Measurements from ENCODE around the gene MAPRE3. TPM values are rescaled to one million over a fixed set of nuclear protein-coding genes. Genes with fewer than 3 reads are reported as not detected.

Gene MAPRE3
- total and polyA plus RNA-seq, 9 of the 15 experiments (the other 6 are each of a cell fraction or from before 2014, with no cell fraction given): 0.70 to 43.2 (median 12.6) TPM

DNA sequence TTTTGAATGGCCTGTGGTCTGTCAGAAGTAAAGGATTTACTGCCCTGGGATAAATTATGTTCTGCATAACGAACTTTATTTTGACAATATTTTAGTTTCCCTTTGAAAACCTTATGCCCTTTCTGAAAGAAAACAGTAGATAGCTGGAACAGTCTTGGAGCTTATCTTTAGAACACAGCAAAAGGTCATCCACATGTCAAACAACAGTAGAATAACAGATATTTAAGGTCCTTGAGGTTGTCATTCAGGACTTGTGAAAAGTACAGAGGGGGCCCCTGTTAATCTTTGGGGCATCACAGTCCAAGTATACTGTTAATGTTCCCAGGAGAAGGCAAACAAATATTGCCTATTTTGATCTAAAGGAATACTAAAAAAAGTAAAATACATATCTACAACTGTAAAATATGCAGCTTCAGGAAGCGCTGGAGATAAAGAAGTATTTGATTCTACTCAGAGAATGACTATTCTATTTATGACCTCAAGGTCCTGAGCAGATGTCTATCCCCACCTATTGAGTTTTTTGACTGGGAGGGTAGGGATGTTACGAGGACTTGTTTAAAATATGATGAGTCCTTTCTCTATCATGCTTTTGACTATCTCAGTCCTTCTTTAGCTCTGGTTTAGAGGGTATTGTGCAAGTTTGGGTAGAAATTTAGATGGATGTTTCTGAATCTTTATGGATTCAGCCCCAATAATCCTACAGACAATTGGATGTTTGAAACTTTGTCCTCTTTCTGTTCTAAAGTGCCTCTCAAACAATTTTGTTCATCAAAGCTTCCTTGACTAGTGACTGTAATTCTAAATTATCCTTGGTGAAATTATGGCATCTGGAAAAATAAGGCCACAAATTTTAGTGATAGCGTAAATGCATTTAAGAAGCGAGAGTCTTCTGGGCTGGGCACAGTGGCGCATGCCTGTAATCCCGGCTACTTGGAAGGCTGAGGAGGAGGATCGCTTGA lies 37.3 kb downstream of the MAPRE3 start (continued):
- TF ChIP-seq ZNF644 (tag; IDR thresholded peaks at IDR 0.05; ENCODE audit: low read depth): peak; percentile 53
- peak; percentile 21 to 52; a peak in 2 of 4 replicates for TF ChIP-seq TRIM24 (IDR thresholded peaks at IDR 0.05)
- TF ChIP-seq ARID1B (IDR thresholded peaks at IDR 0.05): peak; percentile 93
- TF ChIP-seq HDAC3 (IDR thresholded peaks at IDR 0.05; ENCODE audit: borderline replicate concordance, partially characterized antibody): peak; percentile 68
- TF ChIP-seq NR2C2 (CRISPR knock-in tag; IDR thresholded peaks at IDR 0.05): no peak
- peak; percentile 89 for TF ChIP-seq NR2C2 (tag; IDR thresholded peaks at IDR 0.05)
- peak; percentile 37 for TF ChIP-seq CXXC5 (CRISPR knock-in tag; IDR thresholded peaks at IDR 0.05)
- peak; percentile 56; the same call in 1 of the 2 replicates for TF ChIP-seq MBD2 (IDR thresholded peaks at IDR 0.05; ENCODE audit: borderline replicate concordance, low read depth)
- no peak for TF ChIP-seq SMC3 (conservative IDR thresholded peaks at IDR 0.05; ENCODE audit: insufficient read depth, low read depth, low read length)
- TF ChIP-seq CBFA2T3 (IDR thresholded peaks at IDR 0.05): peak; percentile 92
- TF ChIP-seq NFIC (IDR thresholded peaks at IDR 0.05): peak; percentile 72
- TF ChIP-seq ETV6 (IDR thresholded peaks at IDR 0.05; ENCODE audit: borderline replicate concordance in 1 of 2, low read depth in 2 of 2, low read length in 1 of 2): peak in 1 of 2 experiments; percentile 59; a peak in 1 of 4 replicates
- TF ChIP-seq ETV6 (CRISPR knock-in tag; IDR thresholded peaks at IDR 0.05; ENCODE audit: borderline replicate concordance): no peak
- TF ChIP-seq ZZZ3 (IDR thresholded peaks at IDR 0.05): no peak
- peak; percentile 83 for TF ChIP-seq FOXM1 (IDR thresholded peaks at IDR 0.05; ENCODE audit: low read depth)
- no peak for TF ChIP-seq FOXM1 (CRISPR knock-in tag; IDR thresholded peaks at IDR 0.05; ENCODE audit: low read depth)
- TF ChIP-seq, protein P1, sequence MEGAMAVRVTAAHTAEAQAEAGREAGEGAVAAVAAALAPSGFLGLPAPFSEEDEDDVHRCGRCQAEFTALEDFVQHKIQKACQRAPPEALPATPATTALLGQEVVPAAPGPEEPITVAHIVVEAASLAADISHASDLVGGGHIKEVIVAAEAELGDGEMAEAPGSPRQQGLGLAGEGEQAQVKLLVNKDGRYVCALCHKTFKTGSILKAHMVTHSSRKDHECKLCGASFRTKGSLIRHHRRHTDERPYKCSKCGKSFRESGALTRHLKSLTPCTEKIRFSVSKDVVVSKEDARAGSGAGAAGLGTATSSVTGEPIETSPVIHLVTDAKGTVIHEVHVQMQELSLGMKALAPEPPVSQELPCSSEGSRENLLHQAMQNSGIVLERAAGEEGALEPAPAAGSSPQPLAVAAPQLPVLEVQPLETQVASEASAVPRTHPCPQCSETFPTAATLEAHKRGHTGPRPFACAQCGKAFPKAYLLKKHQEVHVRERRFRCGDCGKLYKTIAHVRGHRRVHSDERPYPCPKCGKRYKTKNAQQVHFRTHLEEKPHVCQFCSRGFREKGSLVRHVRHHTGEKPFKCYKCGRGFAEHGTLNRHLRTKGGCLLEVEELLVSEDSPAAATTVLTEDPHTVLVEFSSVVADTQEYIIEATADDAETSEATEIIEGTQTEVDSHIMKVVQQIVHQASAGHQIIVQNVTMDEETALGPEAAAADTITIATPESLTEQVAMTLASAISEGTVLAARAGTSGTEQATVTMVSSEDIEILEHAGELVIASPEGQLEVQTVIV (CRISPR knock-in tag; IDR thresholded peaks at IDR 0.05; ENCODE audit: borderline replicate concordance): no peak
- TF ChIP-seq, protein P2, sequence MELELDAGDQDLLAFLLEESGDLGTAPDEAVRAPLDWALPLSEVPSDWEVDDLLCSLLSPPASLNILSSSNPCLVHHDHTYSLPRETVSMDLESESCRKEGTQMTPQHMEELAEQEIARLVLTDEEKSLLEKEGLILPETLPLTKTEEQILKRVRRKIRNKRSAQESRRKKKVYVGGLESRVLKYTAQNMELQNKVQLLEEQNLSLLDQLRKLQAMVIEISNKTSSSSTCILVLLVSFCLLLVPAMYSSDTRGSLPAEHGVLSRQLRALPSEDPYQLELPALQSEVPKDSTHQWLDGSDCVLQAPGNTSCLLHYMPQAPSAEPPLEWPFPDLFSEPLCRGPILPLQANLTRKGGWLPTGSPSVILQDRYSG (tag; conservative IDR thresholded peaks at IDR 0.05; ENCODE audit: low read depth): peak; percentile 66; the same call in 1 of the 2 replicates
- TF ChIP-seq RAD21 (CRISPR knock-in tag; conservative IDR thresholded peaks at IDR 0.05 in 1 of 2, IDR thresholded peaks at IDR 0.05 in 1 of 2): 0 out of 4 replicates have a peak, but pooled peaks of 1 of the 2 experiments have one; percentile 11
- peak; percentile 68 for TF ChIP-seq ZNF766 (CRISPR knock-in tag; conservative IDR thresholded peaks at IDR 0.05)
- peak in 1 of 2 experiments; percentile 74; a peak in 2 of 4 replicates for TF ChIP-seq ARNT (IDR thresholded peaks at IDR 0.05)
- peak; percentile 1 for TF ChIP-seq SMARCB1 (IDR thresholded peaks at IDR 0.05; ENCODE audit: insufficient read length, low read depth)
- TF ChIP-seq, protein P3, sequence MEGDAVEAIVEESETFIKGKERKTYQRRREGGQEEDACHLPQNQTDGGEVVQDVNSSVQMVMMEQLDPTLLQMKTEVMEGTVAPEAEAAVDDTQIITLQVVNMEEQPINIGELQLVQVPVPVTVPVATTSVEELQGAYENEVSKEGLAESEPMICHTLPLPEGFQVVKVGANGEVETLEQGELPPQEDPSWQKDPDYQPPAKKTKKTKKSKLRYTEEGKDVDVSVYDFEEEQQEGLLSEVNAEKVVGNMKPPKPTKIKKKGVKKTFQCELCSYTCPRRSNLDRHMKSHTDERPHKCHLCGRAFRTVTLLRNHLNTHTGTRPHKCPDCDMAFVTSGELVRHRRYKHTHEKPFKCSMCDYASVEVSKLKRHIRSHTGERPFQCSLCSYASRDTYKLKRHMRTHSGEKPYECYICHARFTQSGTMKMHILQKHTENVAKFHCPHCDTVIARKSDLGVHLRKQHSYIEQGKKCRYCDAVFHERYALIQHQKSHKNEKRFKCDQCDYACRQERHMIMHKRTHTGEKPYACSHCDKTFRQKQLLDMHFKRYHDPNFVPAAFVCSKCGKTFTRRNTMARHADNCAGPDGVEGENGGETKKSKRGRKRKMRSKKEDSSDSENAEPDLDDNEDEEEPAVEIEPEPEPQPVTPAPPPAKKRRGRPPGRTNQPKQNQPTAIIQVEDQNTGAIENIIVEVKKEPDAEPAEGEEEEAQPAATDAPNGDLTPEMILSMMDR (IDR thresholded peaks at IDR 0.05 in 2 of 3, conservative IDR thresholded peaks at IDR 0.05 in 1 of 3; ENCODE audit: insufficient read depth in 2 of 3, low read depth in 1 of 3, low read length in 3 of 3): no peak

Data from K562 (cell line).